ENCODE results near the gene VGLL3.

- TF ChIP-seq RFX5 (IDR thresholded peaks at IDR 0.05; ENCODE audit: low read depth, low read length) = no peak
- no peak for TF ChIP-seq CTCF (conservative IDR thresholded peaks at IDR 0.05; ENCODE audit: low read depth, low read length)
- TF ChIP-seq CEBPB (IDR thresholded peaks at IDR 0.05; ENCODE audit: low read depth, low read length) = no peak
- TF ChIP-seq POLR2A (IDR thresholded peaks at IDR 0.05; ENCODE audit: low read depth, low read length) = no peak
- no peak for TF ChIP-seq RAD21 (IDR thresholded peaks at IDR 0.05; ENCODE audit: low read length)
Observed at GRCh38 chr3:86930181-86930580, 60.8 kb downstream of the VGLL3 start.
